ENCODE measurements around the gene DEFB121.

DNA sequence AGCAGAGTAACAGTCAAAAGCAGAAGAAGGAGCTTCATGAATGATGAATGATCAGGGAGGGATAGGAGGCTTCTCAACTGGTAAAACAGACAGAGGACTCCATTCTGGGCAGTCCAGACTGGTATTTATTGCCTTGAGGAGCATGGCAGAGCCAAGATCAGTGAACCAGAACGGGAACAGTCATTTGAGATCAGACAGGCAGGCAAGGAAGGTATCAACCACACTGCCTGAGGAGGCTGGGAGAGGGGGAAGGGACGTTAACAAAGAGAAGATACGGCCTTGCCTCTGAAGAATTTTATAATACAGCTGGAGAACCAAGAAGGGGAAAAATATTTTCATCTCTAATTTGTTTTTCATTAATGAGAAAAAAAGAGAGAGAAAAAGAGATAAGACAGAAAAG is at the start of gene DEFB121:
- TF ChIP-seq, protein P1, sequence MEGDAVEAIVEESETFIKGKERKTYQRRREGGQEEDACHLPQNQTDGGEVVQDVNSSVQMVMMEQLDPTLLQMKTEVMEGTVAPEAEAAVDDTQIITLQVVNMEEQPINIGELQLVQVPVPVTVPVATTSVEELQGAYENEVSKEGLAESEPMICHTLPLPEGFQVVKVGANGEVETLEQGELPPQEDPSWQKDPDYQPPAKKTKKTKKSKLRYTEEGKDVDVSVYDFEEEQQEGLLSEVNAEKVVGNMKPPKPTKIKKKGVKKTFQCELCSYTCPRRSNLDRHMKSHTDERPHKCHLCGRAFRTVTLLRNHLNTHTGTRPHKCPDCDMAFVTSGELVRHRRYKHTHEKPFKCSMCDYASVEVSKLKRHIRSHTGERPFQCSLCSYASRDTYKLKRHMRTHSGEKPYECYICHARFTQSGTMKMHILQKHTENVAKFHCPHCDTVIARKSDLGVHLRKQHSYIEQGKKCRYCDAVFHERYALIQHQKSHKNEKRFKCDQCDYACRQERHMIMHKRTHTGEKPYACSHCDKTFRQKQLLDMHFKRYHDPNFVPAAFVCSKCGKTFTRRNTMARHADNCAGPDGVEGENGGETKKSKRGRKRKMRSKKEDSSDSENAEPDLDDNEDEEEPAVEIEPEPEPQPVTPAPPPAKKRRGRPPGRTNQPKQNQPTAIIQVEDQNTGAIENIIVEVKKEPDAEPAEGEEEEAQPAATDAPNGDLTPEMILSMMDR (conservative IDR thresholded peaks at IDR 0.05; ENCODE audit: low read depth, low read length): no peak
- TF ChIP-seq EZH2phosphoT487 (IDR thresholded peaks at IDR 0.05; ENCODE audit: borderline replicate concordance, low read length) (no peak), EZH2 (IDR thresholded peaks at IDR 0.05; ENCODE audit: low read length, unreplicated experiment) (no peak)

Data from PC-3 (cell line).